Measurements from ENCODE around the gene TPRN. TPM values are rescaled to one million over a fixed set of nuclear protein-coding genes. Genes with fewer than 3 reads are reported as not detected.

The TPRN gene
- total RNA-seq, 1 donor from 2014 or later: 16.0 TPM

GRCh38 chr9:137179761-137180160 lies 20.8 kb downstream of the TPRN start:
- no peaks in the 10 kb centered on the region for H3K27me3 ChIP-seq (ENCODE audit: insufficient read depth, low read length)
- no peaks in the 10 kb centered on the region for H3K4me1 ChIP-seq (ENCODE audit: insufficient read depth, low read length)
- Mint-ChIP-seq H3K27me3 (ENCODE audit: low read depth, unreplicated experiment) (no peaks in the 10 kb centered on the region), H3K4me3 (ENCODE audit: unreplicated experiment) (no peak overlapping the region), H3K36me3 (ENCODE audit: low read depth, unreplicated experiment) (peaks cover 15% of the 10 kb centered on the region), H3K4me1 (ENCODE audit: low read depth, unreplicated experiment) (no peaks in the 10 kb centered on the region), H3K27ac (ENCODE audit: unreplicated experiment) (no peak overlapping the region), H3K9me3 (ENCODE audit: unreplicated experiment) (no peaks in the 10 kb centered on the region)
- H3K79me2 ChIP-seq (ENCODE audit: insufficient read depth, low read length): no peaks in the 10 kb centered on the region
- no peak overlapping the region for H3K27ac ChIP-seq (ENCODE audit: low read depth, low read length)
- H3K9ac ChIP-seq (ENCODE audit: low read length): no peak overlapping the region
- no peak overlapping the region for H2AFZ ChIP-seq (ENCODE audit: low read depth, low read length)
- DNase-seq (ENCODE audit: low read depth): no peak
- no peak for FAIRE-seq
- H3K4me2 ChIP-seq (ENCODE audit: low read length): no peak overlapping the region
- peaks cover 5% of the 10 kb centered on the region for H3K36me3 ChIP-seq (ENCODE audit: insufficient read depth, low read length)
- H3K9me3 ChIP-seq (ENCODE audit: insufficient read depth, low read depth, low read length): no peaks in the 10 kb centered on the region
- H4K20me1 ChIP-seq (ENCODE audit: insufficient read depth, low read length): peaks cover 27% of the 10 kb centered on the region
- TF ChIP-seq EZH2 (IDR thresholded peaks at IDR 0.05; ENCODE audit: insufficient read depth, low read length): no peak
- TF ChIP-seq, protein P1, sequence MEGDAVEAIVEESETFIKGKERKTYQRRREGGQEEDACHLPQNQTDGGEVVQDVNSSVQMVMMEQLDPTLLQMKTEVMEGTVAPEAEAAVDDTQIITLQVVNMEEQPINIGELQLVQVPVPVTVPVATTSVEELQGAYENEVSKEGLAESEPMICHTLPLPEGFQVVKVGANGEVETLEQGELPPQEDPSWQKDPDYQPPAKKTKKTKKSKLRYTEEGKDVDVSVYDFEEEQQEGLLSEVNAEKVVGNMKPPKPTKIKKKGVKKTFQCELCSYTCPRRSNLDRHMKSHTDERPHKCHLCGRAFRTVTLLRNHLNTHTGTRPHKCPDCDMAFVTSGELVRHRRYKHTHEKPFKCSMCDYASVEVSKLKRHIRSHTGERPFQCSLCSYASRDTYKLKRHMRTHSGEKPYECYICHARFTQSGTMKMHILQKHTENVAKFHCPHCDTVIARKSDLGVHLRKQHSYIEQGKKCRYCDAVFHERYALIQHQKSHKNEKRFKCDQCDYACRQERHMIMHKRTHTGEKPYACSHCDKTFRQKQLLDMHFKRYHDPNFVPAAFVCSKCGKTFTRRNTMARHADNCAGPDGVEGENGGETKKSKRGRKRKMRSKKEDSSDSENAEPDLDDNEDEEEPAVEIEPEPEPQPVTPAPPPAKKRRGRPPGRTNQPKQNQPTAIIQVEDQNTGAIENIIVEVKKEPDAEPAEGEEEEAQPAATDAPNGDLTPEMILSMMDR (IDR thresholded peaks at IDR 0.05; ENCODE audit: insufficient read depth, low read depth, low read length): no peak
- no peak overlapping the region for H3K4me3 ChIP-seq (ENCODE audit: insufficient read depth, low read depth, low read length)

DNA sequence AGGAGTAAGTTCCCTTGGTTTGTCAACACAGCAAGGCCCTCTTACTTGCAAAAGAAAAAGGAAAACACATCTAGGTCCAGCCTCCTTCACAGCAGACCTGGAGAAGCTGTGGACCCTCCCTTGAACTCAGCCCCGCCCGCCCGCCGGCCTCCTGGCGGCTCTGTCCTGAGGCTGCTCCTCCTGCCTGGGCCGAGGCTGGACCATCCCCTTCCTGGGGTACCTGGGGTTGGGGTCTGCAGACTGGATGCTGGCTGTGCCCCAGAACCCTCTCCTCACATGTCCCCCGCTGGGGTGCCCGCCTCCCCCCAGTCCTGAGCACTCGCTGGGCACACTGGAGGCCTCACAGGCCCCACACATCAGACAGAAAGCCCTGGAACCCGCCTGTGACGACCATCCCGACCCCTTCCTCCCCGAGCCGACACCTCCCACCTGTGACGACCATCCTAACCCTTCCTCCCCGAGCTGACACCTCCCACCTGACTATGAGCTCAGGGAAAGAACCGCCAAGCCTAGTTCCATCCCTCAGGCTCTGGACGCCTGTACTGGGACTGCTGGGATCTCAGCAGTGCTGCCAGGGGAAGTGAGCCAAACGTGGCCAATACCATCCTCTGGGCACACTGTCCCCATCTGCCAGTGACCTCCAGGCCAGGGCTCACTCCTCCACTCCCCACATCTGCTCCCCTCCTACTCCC lies 21.5 kb downstream of the TPRN start:
- peaks cover 15% of the 10 kb centered on the region for H3K36me3 Mint-ChIP-seq (ENCODE audit: low read depth, unreplicated experiment)
- no peak for FAIRE-seq
- Histone ChIP-seq H3K27ac (ENCODE audit: low read depth, low read length) (no peak overlapping the region), H4K20me1 (ENCODE audit: insufficient read depth, low read length) (peaks cover 25% of the 10 kb centered on the region), H3K36me3 (ENCODE audit: insufficient read depth, low read length) (peaks cover 5% of the 10 kb centered on the region), H3K4me3 (ENCODE audit: insufficient read depth, low read depth, low read length) (no peak overlapping the region), H2AFZ (ENCODE audit: low read depth, low read length) (no peak overlapping the region), H3K9ac (ENCODE audit: low read length) (no peak overlapping the region), H3K4me1 (ENCODE audit: insufficient read depth, low read length) (no peaks in the 10 kb centered on the region), H3K4me2 (ENCODE audit: low read length) (no peak overlapping the region), H3K79me2 (ENCODE audit: insufficient read depth, low read length) (no peaks in the 10 kb centered on the region), H3K9me3 (ENCODE audit: insufficient read depth, low read depth, low read length) (no peaks in the 10 kb centered on the region), H3K27me3 (ENCODE audit: insufficient read depth, low read length) (no peaks in the 10 kb centered on the region)
- H3K27ac Mint-ChIP-seq (ENCODE audit: unreplicated experiment): peak overlapping the region; percentile 58
- no peak for DNase-seq (ENCODE audit: low read depth)
- H3K4me1 Mint-ChIP-seq (ENCODE audit: low read depth, unreplicated experiment): no peaks in the 10 kb centered on the region
- no peak for TF ChIP-seq EZH2 (IDR thresholded peaks at IDR 0.05; ENCODE audit: insufficient read depth, low read length)
- TF ChIP-seq, protein P1 (IDR thresholded peaks at IDR 0.05; ENCODE audit: insufficient read depth, low read depth, low read length): no peak
- H3K9me3 Mint-ChIP-seq (ENCODE audit: unreplicated experiment): no peaks in the 10 kb centered on the region
- no peak overlapping the region for H3K4me3 Mint-ChIP-seq (ENCODE audit: unreplicated experiment)
- no peaks in the 10 kb centered on the region for H3K27me3 Mint-ChIP-seq (ENCODE audit: low read depth, unreplicated experiment)

- Mint-ChIP-seq H3K4me3 (ENCODE audit: unreplicated experiment) (no peak overlapping the region), H3K27ac (ENCODE audit: unreplicated experiment) (no peak overlapping the region), H3K36me3 (ENCODE audit: low read depth, unreplicated experiment) (peaks cover 15% of the 10 kb centered on the region), H3K27me3 (ENCODE audit: low read depth, unreplicated experiment) (no peaks in the 10 kb centered on the region), H3K9me3 (ENCODE audit: unreplicated experiment) (no peaks in the 10 kb centered on the region), H3K4me1 (ENCODE audit: low read depth, unreplicated experiment) (no peaks in the 10 kb centered on the region)
- H3K36me3 ChIP-seq (ENCODE audit: insufficient read depth, low read length): peaks cover 5% of the 10 kb centered on the region
- H2AFZ ChIP-seq (ENCODE audit: low read depth, low read length): no peak overlapping the region
- H3K27me3 ChIP-seq (ENCODE audit: insufficient read depth, low read length): no peaks in the 10 kb centered on the region
- H3K4me3 ChIP-seq (ENCODE audit: insufficient read depth, low read depth, low read length): no peak overlapping the region
- TF ChIP-seq, protein P1 (IDR thresholded peaks at IDR 0.05; ENCODE audit: insufficient read depth, low read depth, low read length): no peak
- no peak for TF ChIP-seq EZH2 (IDR thresholded peaks at IDR 0.05; ENCODE audit: insufficient read depth, low read length)
- H3K27ac ChIP-seq (ENCODE audit: low read depth, low read length): no peak overlapping the region
- no peak overlapping the region for H3K9ac ChIP-seq (ENCODE audit: low read length)
- no peaks in the 10 kb centered on the region for H3K9me3 ChIP-seq (ENCODE audit: insufficient read depth, low read depth, low read length)
- FAIRE-seq: no peak
- H3K79me2 ChIP-seq (ENCODE audit: insufficient read depth, low read length): no peaks in the 10 kb centered on the region
- H3K4me1 ChIP-seq (ENCODE audit: insufficient read depth, low read length): no peaks in the 10 kb centered on the region
- no peak overlapping the region for H3K4me2 ChIP-seq (ENCODE audit: low read length)
- H4K20me1 ChIP-seq (ENCODE audit: insufficient read depth, low read length): peaks cover 21% of the 10 kb centered on the region
- no peak for DNase-seq (ENCODE audit: low read depth)
Observed at GRCh38 chr9:137178201-137178938, 22.2 kb downstream of the TPRN start.
